Posterior vena cava (tissue), 2 donors: ENCODE results near the gene LGR6. TPM values are rescaled to one million over a fixed set of nuclear protein-coding genes. Genes with fewer than 3 reads are reported as not detected.
"Not testable (repeated sequence)": the region's sequence is repeated elsewhere in the genome, so short reads cannot be mapped to it uniquely, and the experiment has no call there.

Experiments used
- DNase-seq: peaks from one replicate; pipeline ENCODE4 v3.0.0-alpha.2; 2020; ENCODE audit warnings: low spot score
- intact Hi-C, 2 donors: fragments of 100-400 bp; cut with DNase I; formaldehyde crosslinking; loops; one replicate each; pipeline versions ENCODE4 v1.14.1 to v1.14.2; 2022 to 2023
- long read RNA-seq, 2 donors: library from polyadenylated mRNA; unstranded; transcript quantifications; one replicate each; pipeline ENCODE4 v2.0.0, GENCODE V29; 2020 to 2021
- total RNA-seq, 2 donors: library from RNA; stranded (reverse); fragmentation: NEBNext Ultra II Directional; extraction: Animal tissue kit (Norgen Biotek cat#: 25700); gene quantifications; one replicate each; pipeline ENCODE4 v1.2.1, GENCODE V29; 2021
- donor health status: DM: yes; HTN: yes; CAD: no.
- donor health status: DM: yes; HTN: yes; CAD: no.

Gene LGR6, protein sequence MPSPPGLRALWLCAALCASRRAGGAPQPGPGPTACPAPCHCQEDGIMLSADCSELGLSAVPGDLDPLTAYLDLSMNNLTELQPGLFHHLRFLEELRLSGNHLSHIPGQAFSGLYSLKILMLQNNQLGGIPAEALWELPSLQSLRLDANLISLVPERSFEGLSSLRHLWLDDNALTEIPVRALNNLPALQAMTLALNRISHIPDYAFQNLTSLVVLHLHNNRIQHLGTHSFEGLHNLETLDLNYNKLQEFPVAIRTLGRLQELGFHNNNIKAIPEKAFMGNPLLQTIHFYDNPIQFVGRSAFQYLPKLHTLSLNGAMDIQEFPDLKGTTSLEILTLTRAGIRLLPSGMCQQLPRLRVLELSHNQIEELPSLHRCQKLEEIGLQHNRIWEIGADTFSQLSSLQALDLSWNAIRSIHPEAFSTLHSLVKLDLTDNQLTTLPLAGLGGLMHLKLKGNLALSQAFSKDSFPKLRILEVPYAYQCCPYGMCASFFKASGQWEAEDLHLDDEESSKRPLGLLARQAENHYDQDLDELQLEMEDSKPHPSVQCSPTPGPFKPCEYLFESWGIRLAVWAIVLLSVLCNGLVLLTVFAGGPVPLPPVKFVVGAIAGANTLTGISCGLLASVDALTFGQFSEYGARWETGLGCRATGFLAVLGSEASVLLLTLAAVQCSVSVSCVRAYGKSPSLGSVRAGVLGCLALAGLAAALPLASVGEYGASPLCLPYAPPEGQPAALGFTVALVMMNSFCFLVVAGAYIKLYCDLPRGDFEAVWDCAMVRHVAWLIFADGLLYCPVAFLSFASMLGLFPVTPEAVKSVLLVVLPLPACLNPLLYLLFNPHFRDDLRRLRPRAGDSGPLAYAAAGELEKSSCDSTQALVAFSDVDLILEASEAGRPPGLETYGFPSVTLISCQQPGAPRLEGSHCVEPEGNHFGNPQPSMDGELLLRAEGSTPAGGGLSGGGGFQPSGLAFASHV
- under 1 TPM; 0.28 to 0.43 TPM for total RNA-seq
- long read RNA-seq, donor 1, partial matches to known transcripts = 0 of 1 reads
- long read RNA-seq, donor 1, other reads (novel, unspliced or antisense) = 1 of 1 reads
- long read RNA-seq, donor 2 = 0 reads

DNA sequence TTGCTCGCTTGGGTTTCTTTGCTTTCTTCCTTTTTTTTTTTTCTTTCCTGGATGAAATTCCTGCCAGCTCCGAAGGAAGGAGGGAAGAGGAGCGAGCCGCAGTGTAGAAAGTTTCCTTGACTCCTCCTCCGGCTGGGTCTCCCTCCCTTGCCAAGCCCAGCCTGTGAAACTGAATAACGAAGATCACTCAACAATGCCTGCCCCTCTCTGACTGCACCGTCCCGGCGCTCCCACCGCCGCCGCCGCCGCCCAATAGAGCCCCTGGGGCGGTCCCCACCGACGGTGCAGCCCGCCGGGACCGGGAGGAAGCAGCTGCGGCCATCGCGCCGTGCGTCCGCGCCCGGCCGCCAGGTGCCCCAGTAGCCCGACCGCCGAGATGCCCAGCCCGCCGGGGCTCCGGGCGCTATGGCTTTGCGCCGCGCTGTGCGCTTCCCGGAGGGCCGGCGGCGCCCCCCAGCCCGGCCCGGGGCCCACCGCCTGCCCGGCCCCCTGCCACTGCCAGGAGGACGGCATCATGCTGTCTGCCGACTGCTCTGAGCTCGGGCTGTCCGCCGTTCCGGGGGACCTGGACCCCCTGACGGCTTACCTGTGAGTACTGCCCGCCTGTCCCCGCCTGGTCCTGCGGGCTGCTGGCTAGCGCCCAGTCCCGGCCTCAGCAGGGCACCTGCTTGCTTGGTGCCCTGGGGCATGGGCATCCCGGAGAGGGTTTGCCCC is at the start of gene LGR6:
TSS of gene LGR6 (plus strand) at position 186 of the 714 bp plus-strand sequence. CDS start at position 377, 191 bp downstream.
- intact Hi-C loops = loop anchor here (2.0 to 5.0 kb wide), 2 partner anchors 121 to 829 kb away; no protein-coding TSS in a partner anchor

DNA sequence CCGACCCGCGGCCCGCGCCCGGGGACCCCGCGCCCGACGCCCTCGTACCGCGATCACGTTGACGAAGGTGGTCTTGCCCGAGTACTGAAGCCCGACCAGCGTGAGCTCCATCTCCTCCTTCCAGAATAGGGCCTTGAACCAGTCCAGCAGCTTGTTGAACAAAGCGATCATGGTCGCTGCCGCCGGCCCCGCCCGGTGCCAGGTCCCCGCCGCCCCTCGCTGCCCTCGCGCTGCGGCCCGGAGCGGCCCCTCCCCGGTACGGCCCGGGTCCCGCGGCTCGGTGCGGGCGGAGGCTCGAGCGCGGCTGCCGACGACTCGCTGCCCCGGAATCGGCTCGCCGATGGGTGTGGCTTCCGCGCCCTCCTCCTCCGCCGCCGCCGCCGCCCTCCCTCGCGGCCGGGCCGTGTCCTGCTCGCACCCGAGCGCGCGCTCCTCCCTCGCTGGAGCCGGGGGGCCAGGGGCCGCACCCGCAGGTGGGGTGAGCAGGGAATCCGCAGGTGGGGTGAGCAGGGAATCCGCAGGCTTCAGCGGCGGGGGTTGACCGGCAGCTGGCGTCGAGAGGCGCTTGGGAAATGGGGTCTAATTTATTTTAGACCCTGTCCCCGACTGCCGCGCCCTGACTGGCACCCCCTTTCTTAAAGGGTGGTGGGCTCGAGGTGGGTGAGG is 49.1 kb upstream of the LGR6 start, which contains the start of gene ARL8A:
TSS of gene ARL8A (minus strand) at position 336 of the 666 bp plus-strand sequence. CDS start at position 171, 165 bp downstream.
- peak; percentile 92 for DNase-seq
- intact Hi-C loops = no loop called here

More for the DNA sequence above, at the start of gene LGR6:
- no peak for DNase-seq

DNA sequence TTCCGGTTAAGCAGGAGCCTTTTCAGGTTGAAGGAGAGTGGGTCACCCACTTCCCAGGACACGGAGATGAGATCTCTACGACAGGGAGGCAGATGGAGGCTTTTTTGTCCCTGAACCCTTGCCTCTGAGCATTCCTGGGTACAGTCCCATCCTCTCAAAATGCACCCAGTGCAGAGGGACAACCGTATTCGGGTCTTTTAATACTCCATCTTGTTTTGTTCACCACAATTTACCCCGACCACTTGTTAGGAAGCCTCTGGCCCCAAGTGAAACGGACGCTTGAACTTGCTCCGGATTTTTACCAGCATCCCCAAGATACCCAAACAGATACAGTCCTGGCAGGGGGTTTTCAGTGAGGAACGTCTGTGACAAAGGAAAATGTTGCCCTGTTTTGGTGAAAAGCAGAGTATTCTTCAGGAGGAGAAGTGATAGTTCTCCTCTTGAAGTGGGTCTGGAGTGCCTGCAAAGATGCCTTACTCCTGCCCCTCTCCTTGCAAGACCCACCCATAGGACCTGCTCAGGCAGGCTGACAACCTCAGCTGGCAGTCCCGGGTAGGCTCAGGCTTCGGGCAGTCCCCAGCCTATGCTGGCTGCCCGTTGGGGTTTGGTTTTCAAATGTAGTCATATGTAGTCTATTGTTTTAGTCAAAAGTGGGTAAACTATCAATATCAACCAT is 48.4 kb upstream of the LGR6 start:
- intact Hi-C loops = no loop called here

DNA sequence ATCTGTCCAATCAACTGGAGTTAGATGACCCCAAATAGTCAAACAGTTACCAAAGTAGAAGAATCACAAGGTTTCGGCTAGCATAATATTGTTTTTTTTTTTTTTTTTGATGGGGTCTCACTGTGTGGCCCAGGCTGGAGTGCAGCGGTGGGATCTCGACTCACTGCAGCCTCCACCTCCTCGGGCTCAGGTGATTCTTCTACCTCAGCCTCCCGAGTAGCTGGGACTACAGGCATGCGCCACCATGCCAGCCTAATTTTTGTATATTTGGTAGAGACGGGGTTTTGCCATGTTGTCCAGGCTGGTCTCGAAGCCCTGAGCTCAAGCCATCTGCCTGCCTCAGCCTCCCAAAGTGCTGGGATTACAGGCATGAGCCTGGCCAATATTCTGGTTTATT is 47.9 kb upstream of the LGR6 start:
- intact Hi-C loops = not testable (repeated sequence)

More for the DNA sequence above, 48.4 kb upstream of the LGR6 start:
- DNase-seq = no peak

GRCh38 chr1:202146279-202146678 is 47.3 kb upstream of the LGR6 start:
- intact Hi-C loops = no loop called here
- no peak for DNase-seq

More for the DNA sequence above, 47.9 kb upstream of the LGR6 start:
- DNase-seq = not testable (repeated sequence)

- DNase-seq = no peak
- intact Hi-C loops = no loop called here
Measured at GRCh38 chr1:202146993-202147392, 46.6 kb upstream of the LGR6 start.

DNA sequence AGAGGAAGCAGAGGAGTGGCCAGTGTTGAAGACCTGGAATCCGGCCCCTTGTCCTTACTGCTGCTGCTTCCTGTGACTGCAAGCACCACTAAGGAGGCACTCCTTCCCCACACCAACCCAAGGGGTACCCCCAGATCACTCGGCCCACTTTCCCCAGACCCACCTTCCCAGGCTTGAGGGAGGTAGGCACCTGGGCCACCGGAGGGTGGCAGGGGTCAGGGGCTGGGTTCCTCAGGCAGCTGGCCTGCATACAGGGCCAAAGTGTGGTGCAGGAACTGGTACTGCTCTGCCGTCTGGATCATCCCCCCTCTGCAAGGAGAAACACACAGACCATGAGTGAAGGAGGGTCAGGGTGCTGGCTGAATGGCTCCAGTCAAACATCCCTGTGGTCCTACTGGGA is 45.2 kb upstream of the LGR6 start:
- intact Hi-C loops = no loop called here
- no peak for DNase-seq

DNA sequence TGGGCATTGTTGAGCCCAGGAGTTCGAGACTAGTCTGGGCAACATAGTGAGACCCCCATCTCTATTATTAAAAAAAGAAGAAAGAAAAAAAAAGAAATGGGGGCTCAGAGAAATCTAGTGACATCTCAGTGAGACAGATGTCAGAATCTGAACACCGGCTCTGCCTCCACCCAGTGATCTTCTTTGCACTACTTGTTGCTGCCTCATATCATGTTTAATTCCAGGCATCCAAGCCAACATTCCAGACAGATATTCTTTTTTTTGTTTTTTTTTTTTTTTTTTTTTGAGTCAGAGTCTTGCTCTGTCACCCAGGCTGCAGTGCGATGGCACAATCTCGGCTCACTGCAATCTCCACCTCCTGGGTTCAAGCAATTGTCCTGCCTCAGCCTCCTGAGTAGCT is 44.0 kb upstream of the LGR6 start:
- DNase-seq = no peak
- intact Hi-C loops = no loop called here

- no peak for DNase-seq
- intact Hi-C loops = no loop called here
Measured at GRCh38 chr1:202150187-202150586, 43.4 kb upstream of the LGR6 start.

DNA sequence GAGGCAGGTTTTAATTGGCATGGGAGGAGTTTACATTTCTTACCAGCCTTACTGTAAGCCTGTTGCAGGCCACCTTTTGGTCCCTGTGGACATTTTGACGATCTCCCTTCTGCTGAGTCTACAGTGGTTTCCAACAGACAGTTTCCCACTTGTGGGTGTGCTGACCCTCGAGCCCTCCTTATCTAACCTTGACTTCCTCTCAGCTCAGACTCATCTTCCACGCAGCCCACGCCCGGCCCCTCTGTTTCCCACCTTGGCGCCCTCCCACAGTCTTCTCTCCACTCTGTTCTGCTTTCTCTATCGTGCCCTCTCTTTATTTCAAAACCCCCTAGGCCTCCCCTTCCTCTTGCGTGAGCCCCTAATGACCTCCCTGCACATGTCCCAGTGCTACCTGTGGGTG is 43.0 kb upstream of the LGR6 start:
- intact Hi-C loops = no loop called here

DNA sequence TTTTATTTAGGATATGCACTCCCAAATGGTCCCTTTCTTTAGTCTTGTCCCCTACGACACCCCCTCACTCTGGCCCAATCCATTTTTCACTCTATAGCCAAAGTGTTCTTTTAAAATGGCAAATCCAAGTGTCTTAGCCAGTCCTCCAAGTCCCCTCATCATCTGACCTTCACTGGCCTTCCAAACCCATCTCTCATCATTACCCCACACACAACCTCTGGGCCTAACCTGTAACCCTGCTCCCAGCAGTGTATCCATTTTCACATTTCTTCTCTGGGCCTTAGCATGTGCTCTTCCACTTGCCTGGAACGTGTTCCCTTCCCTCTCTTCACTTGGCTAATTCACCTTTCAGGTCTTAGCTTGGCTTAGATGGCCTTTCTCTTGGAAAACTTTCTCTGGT is 42.6 kb upstream of the LGR6 start:
- DNase-seq = no peak
- intact Hi-C loops = no loop called here

More for the DNA sequence above, 43.0 kb upstream of the LGR6 start:
- DNase-seq = no peak

GRCh38 chr1:202152399-202152798 is 41.2 kb upstream of the LGR6 start:
- no peak for DNase-seq
- intact Hi-C loops = no loop called here

- no peak for DNase-seq
- intact Hi-C loops = no loop called here
Measured at GRCh38 chr1:202153284-202153683, 40.3 kb upstream of the LGR6 start.

- no peak for DNase-seq
- intact Hi-C loops = no loop called here
Measured at GRCh38 chr1:202154148-202154765, 39.3 kb upstream of the LGR6 start.

GRCh38 chr1:202154766-202155477 is 38.7 kb upstream of the LGR6 start:
- intact Hi-C loops = no loop called here
- DNase-seq = no peak

GRCh38 chr1:202155478-202156021 is 38.0 kb upstream of the LGR6 start:
- intact Hi-C loops = no loop called here
- peak; percentile 91 for DNase-seq

DNA sequence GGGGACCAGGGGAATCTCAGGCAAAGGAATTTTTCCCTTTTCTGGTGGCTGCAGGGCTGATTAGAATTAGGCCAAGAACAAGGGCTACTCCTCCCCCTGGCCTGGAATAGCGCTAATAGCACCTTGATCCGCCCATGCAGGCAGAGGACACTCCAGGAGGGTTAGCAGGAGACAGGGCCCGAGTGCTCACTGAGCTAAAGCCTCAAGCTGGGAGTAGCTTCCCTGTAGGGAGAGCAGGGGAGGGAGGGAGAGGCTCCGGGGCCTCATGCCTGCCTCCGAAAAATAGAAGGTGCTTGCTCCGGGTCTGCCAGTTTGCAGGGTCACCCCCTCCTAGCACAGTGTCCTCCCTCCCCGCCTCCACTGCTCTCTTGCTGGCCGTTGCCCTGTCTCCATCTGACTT is 37.0 kb upstream of the LGR6 start:
- intact Hi-C loops = no loop called here
- no peak for DNase-seq
